ENCODE data around the gene DGKB.

The DGKB gene

DNA sequence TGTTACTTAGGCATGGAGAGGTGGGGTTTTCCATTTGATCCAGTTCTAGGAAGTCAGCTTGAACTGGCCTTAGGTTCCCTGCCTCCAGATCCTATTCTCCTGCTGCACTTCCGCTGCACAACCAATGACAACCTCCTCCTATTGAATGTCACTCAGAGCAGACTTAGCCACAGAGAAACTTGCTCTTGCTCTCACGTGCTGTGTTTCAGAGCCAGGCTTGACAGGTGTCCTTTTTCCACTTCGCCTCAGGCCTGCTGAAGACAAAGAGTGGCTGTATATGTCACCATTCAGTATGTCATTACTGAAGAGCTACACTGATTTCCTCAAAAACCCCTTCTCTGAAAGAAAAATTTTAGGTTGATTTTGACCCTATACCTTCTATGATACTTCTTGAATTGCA is 797.7 kb downstream of the DGKB start:
- no peak for DNase-seq
- Histone ChIP-seq H3K27ac (ENCODE audit: insufficient read depth, low read length, poor library complexity, severe bottlenecking) (no peak overlapping the region), H3K27me3 (replicated peaks; ENCODE audit: control insufficient read depth, insufficient read depth, low read length, poor library complexity, severe bottlenecking) (no peaks in the 10 kb centered on the region), H3K9me3 (ENCODE audit: control insufficient read depth, low read length) (no peaks in the 10 kb centered on the region), H3K4me3 (ENCODE audit: insufficient read depth, low read depth, low read length, poor library complexity, severe bottlenecking) (no peak overlapping the region), H3K36me3 (ENCODE audit: control insufficient read depth, insufficient read depth, low read length) (no peaks in the 10 kb centered on the region), H3K4me1 (ENCODE audit: control insufficient read depth, insufficient read depth, low read length, poor library complexity, severe bottlenecking) (no peaks in the 10 kb centered on the region)

DNA sequence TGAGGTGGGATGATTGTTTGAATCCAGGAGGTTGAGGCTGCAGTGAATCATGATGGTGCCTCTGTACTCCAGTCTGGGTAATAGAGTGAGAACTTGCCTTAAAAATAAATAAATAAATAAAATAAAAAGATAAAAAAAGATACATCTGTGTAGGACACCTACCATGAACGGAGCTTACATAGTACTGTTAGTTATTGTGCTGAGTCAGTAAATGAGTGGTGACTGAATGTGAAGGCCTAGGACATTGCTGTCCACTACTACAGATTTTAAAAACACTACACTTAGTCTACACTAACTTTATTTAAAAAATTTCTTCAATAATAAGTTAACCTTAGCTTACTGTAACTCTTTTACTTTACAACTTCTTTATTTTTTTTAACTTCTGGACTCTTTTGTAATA is 806.4 kb downstream of the DGKB start:
- Histone ChIP-seq H3K27me3 (replicated peaks; ENCODE audit: control insufficient read depth, insufficient read depth, low read length, poor library complexity, severe bottlenecking) (no peaks in the 10 kb centered on the region), H3K4me1 (ENCODE audit: control insufficient read depth, insufficient read depth, low read length, poor library complexity, severe bottlenecking) (no peaks in the 10 kb centered on the region), H3K9me3 (ENCODE audit: control insufficient read depth, low read length) (no peaks in the 10 kb centered on the region)

DNA sequence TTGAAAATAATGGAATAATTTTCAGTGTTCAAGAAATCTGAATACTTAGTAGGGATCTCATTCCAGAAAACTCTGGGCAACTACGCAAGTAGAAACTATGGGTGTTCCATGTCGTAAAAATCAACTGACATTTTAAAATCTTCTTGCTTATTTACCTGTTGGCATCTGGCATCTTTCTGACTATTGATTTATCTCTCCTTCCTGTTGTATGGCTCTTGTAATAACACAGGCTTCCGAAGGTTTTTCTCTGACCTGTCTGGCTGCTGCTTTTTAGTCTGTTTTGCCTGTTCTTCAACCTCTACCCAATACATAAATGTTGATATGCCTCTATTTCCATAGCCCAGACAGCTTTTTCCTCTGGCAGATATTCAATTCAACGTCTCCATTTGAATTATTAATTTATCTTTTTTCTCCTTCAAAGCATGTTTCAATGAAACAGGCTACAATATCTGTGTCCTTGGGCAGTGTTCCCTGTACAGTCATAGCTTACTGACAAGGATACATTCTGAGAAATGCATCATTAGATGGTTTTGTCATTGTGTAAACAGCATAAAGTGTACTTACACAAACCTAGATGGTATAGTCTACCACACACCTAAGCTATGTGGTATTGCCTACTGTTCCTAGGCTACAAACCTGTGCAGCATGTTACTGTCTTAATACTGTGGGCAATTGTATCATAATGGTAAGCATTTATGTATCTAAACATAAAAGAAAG is 807.2 kb downstream of the DGKB start:
- Histone ChIP-seq H3K27me3 (replicated peaks; ENCODE audit: control insufficient read depth, insufficient read depth, low read length, poor library complexity, severe bottlenecking) (no peaks in the 10 kb centered on the region), H3K4me3 (ENCODE audit: insufficient read depth, low read depth, low read length, poor library complexity, severe bottlenecking) (no peak overlapping the region), H3K27ac (ENCODE audit: insufficient read depth, low read length, poor library complexity, severe bottlenecking) (no peak overlapping the region), H3K36me3 (ENCODE audit: control insufficient read depth, insufficient read depth, low read length) (no peaks in the 10 kb centered on the region), H3K9me3 (ENCODE audit: control insufficient read depth, low read length) (no peaks in the 10 kb centered on the region), H3K4me1 (ENCODE audit: control insufficient read depth, insufficient read depth, low read length, poor library complexity, severe bottlenecking) (no peaks in the 10 kb centered on the region)
- DNase-seq = no peak

More for the DNA sequence above, 806.4 kb downstream of the DGKB start:
- no peak for DNase-seq
- H3K4me3 ChIP-seq (ENCODE audit: insufficient read depth, low read depth, low read length, poor library complexity, severe bottlenecking) = no peak overlapping the region
- no peaks in the 10 kb centered on the region for H3K36me3 ChIP-seq (ENCODE audit: control insufficient read depth, insufficient read depth, low read length)
- no peak overlapping the region for H3K27ac ChIP-seq (ENCODE audit: insufficient read depth, low read length, poor library complexity, severe bottlenecking)

Data from effector memory CD4-positive, alpha-beta T cell (primary cell).